Measurements from ENCODE around the gene PLD3.
"Not testable (repeated sequence)": the region's sequence is repeated elsewhere in the genome, so short reads cannot be mapped to it uniquely, and the experiment has no call there.

Gene PLD3

DNA sequence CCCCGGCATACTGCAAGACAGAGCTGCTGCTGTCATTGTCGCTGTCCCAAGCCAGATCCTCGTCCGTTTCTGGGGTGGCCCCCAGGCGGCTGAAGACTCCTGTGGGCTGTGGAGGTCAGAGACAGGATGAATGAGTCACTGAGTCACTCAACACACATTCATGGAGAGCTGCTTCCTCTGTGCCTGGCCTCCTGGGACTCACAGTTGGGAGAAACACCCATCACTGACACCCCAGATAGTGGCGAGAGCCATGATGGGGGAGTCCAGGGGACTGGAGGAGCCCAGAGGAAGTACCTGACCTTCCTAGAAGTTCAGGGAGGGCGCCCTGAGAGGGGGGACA is 26.3 kb upstream of the PLD3 start:
- no peak for DNase-seq
- TF ChIP-seq CTCF (IDR thresholded peaks at IDR 0.05; ENCODE audit: low read depth, low read length), result no peak
- H3K27ac ChIP-seq, result no peak overlapping the region
- H3K36me3 ChIP-seq, result peaks cover 62% of the 10 kb centered on the region
- no peaks in the 10 kb centered on the region for H3K27me3 ChIP-seq (ENCODE audit: insufficient read depth, low read depth, severe bottlenecking)
- H3K9me3 ChIP-seq (ENCODE audit: severe bottlenecking), result no peaks in the 10 kb centered on the region
- H3K4me3 ChIP-seq (ENCODE audit: low read depth, low read length), result no peak overlapping the region

- Histone ChIP-seq H3K36me3 (peaks cover 70% of the 10 kb centered on the region), H3K27me3 (ENCODE audit: insufficient read depth, low read depth, severe bottlenecking) (no peaks in the 10 kb centered on the region), H3K27ac (no peak overlapping the region), H3K4me3 (ENCODE audit: low read depth, low read length) (no peak overlapping the region), H3K9me3 (ENCODE audit: severe bottlenecking) (no peaks in the 10 kb centered on the region)
- TF ChIP-seq CTCF (IDR thresholded peaks at IDR 0.05; ENCODE audit: low read depth, low read length), result no peak
- no peak for DNase-seq
Observed at GRCh38 chr19:40322951-40323615, 25.4 kb upstream of the PLD3 start.

GRCh38 chr19:40323705-40324104 is 24.8 kb upstream of the PLD3 start:
- Histone ChIP-seq H3K36me3 (peaks cover 71% of the 10 kb centered on the region), H3K9me3 (ENCODE audit: severe bottlenecking) (no peaks in the 10 kb centered on the region), H3K4me3 (ENCODE audit: low read depth, low read length) (no peak overlapping the region), H3K27me3 (ENCODE audit: insufficient read depth, low read depth, severe bottlenecking) (no peaks in the 10 kb centered on the region), H3K27ac (no peak overlapping the region)
- no peak for TF ChIP-seq CTCF (IDR thresholded peaks at IDR 0.05; ENCODE audit: low read depth, low read length)
- no peak for DNase-seq

- Histone ChIP-seq H3K27ac (no peak overlapping the region), H3K36me3 (peaks cover 74% of the 10 kb centered on the region)
Observed at GRCh38 chr19:40326201-40326600, 22.3 kb upstream of the PLD3 start.

DNA sequence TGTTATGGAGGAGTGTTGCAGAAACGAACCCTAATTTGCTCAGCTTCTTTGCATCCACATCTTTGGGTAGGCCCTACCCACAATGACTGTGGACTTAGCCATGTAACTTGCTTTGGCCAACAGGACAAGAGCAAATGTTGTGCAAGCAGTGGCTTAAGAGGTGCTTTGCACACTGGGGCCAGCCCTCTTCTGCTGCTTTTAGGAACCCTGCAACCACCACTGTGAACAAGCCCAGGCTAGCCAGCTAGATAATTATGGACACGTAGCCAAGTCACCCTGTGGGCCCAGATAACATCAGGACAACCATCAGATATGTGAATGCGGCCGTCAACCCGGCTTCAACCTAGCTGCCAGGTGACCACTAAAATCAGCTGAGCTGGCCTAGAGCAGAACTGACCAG is 17.4 kb upstream of the PLD3 start:
- H3K27me3 ChIP-seq (ENCODE audit: insufficient read depth, low read depth, severe bottlenecking), result no peaks in the 10 kb centered on the region
- no peak overlapping the region for H3K4me3 ChIP-seq (ENCODE audit: low read depth, low read length)
- peaks cover 73% of the 10 kb centered on the region for H3K36me3 ChIP-seq
- TF ChIP-seq CTCF (IDR thresholded peaks at IDR 0.05; ENCODE audit: low read depth, low read length), result no peak
- H3K27ac ChIP-seq, result no peak overlapping the region
- DNase-seq, result no peak
- H3K9me3 ChIP-seq (ENCODE audit: severe bottlenecking), result no peaks in the 10 kb centered on the region

More at GRCh38 chr19:40326201-40326600, 22.3 kb upstream of the PLD3 start:
- no peaks in the 10 kb centered on the region for H3K9me3 ChIP-seq (ENCODE audit: severe bottlenecking)
- H3K27me3 ChIP-seq (ENCODE audit: insufficient read depth, low read depth, severe bottlenecking), result no peaks in the 10 kb centered on the region
- TF ChIP-seq CTCF (IDR thresholded peaks at IDR 0.05; ENCODE audit: low read depth, low read length), result no peak
- no peak for DNase-seq
- no peak overlapping the region for H3K4me3 ChIP-seq (ENCODE audit: low read depth, low read length)

DNA sequence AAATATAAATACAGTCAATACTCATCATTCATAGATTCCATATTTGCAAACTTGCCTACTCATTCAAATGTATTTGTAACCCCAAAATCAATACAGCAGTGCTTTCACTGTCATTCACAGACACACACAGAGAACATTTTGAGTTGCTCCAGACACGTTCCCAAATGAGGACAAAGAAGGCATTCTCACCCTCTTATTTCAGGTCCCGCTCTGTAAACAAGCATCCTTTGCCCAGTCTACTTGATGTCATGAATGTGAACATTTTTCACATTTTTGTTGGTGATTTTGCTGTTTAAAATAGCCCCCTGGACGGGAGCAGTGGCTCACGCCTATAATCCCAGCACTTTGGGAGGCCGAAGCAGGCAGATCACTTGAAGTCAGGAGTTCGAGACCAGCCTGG is 15.8 kb upstream of the PLD3 start:
- DNase-seq, result no peak

GRCh38 chr19:40333083-40333482 is 15.4 kb upstream of the PLD3 start:
- H3K27ac ChIP-seq; H3K4me3 ChIP-seq (ENCODE audit: low read depth, low read length); H3K9me3 ChIP-seq (ENCODE audit: severe bottlenecking); DNase-seq; H3K27me3 ChIP-seq (ENCODE audit: insufficient read depth, low read depth, severe bottlenecking): not testable (repeated sequence)
- H3K36me3 ChIP-seq, result peaks cover 62% of the 10 kb centered on the region

More for the DNA sequence above, 15.8 kb upstream of the PLD3 start:
- Histone ChIP-seq H3K27ac (no peak overlapping the region), H3K4me3 (ENCODE audit: low read depth, low read length) (no peak overlapping the region), H3K36me3 (peaks cover 67% of the 10 kb centered on the region), H3K9me3 (ENCODE audit: severe bottlenecking) (no peaks in the 10 kb centered on the region), H3K27me3 (ENCODE audit: insufficient read depth, low read depth, severe bottlenecking) (no peaks in the 10 kb centered on the region)
- TF ChIP-seq CTCF (IDR thresholded peaks at IDR 0.05; ENCODE audit: low read depth, low read length), result no peak

Data from WERI-Rb-1 (cell line).